ENCODE data around the gene B4GALT1. TPM values are rescaled to one million over a fixed set of nuclear protein-coding genes. Genes with fewer than 3 reads are reported as not detected.
A peak's percentile ranks its signal among the peaks of the same experiment; 100 is the strongest.
"Not testable (repeated sequence)": the region's sequence is repeated elsewhere in the genome, so short reads cannot be mapped to it uniquely, and the experiment has no call there.

B4GALT1 gene
- total and polyA plus RNA-seq, 10 donors: 18.1 to 111 (median 82.7) TPM

GRCh38 chr9:33101104-33101951 lies 65.8 kb downstream of the B4GALT1 start:
- TF ChIP-seq POLR2AphosphoS5 (IDR thresholded peaks at IDR 0.05) (peak in 1 of 3 donors; percentile 4), CTCF (IDR thresholded peaks at IDR 0.05 in 8 of 11, conservative IDR thresholded peaks at IDR 0.05 in 3 of 11) (no peak), POLR2A (IDR thresholded peaks at IDR 0.05) (no peak)
- WGBS, 5 donors: 69 to 87% (median 80%) methylated on average over 10 of the region's 10 CpGs
- Histone ChIP-seq H3K36me3 (no peaks in the 10 kb centered on the region), H3K4me1 (peaks cover 0 to 5% (median 1%) of the 10 kb centered on the region in 6 donors), H3K27ac (peak overlapping the region in 5 of 8 donors; percentile 22 to 58 (median 39)), H3K9me3 (no peaks in the 10 kb centered on the region), H3K27me3 (replicated peaks in 1 of 7) (no peaks in the 10 kb centered on the region), H3K4me3 (no peak overlapping the region)
- intact Hi-C loops (cut with DNase I; ENCODE audit: low total_unique reads): no loop called here
- no peak for DNase-seq

GRCh38 chr9:33099754-33100153 lies 67.4 kb downstream of the B4GALT1 start:
- no peaks in the 10 kb centered on the region for H3K36me3 ChIP-seq
- H3K9me3 ChIP-seq: no peaks in the 10 kb centered on the region
- no peak for DNase-seq
- H3K27me3 ChIP-seq (replicated peaks in 1 of 7): no peaks in the 10 kb centered on the region
- no peaks in the 10 kb centered on the region for H3K4me1 ChIP-seq
- TF ChIP-seq POLR2AphosphoS5 (IDR thresholded peaks at IDR 0.05) (no peak), CTCF (IDR thresholded peaks at IDR 0.05 in 8 of 11, conservative IDR thresholded peaks at IDR 0.05 in 3 of 11) (no peak), POLR2A (IDR thresholded peaks at IDR 0.05) (no peak)
- H3K4me3 ChIP-seq: no peak overlapping the region
- WGBS, 5 donors: 83 to 90% (median 84%) methylated on average over 1 to 2 of the region's 2 CpGs
- intact Hi-C loops (cut with DNase I; ENCODE audit: low total_unique reads): no loop called here
- peak overlapping the region in 1 of 8 donors; percentile 9 for H3K27ac ChIP-seq

- WGBS, 5 donors: 85 to 94% (median 90%) methylated on average over 3 of the region's 3 CpGs
- intact Hi-C loops (cut with DNase I; ENCODE audit: low total_unique reads): no loop called here
- no peaks in the 10 kb centered on the region for H3K36me3 ChIP-seq
- H3K9me3 ChIP-seq: no peaks in the 10 kb centered on the region
- H3K4me3 ChIP-seq: no peak overlapping the region
- H3K4me1 ChIP-seq: no peaks in the 10 kb centered on the region
- no peaks in the 10 kb centered on the region for H3K27me3 ChIP-seq (replicated peaks in 1 of 7)
- H3K27ac ChIP-seq: no peak overlapping the region
- DNase-seq: no peak
- TF ChIP-seq CTCF (IDR thresholded peaks at IDR 0.05 in 8 of 11, conservative IDR thresholded peaks at IDR 0.05 in 3 of 11): no peak
These were observed 69.9 kb downstream of the B4GALT1 start for GRCh38 chr9:33097192-33097591.

- intact Hi-C loops (cut with DNase I; ENCODE audit: low total_unique reads): no loop called here
- Histone ChIP-seq H3K4me3 (no peak overlapping the region), H3K36me3 (no peaks in the 10 kb centered on the region), H3K27ac (no peak overlapping the region), H3K9me3 (no peaks in the 10 kb centered on the region), H3K4me1 (no peaks in the 10 kb centered on the region), H3K27me3 (replicated peaks in 1 of 7) (no peaks in the 10 kb centered on the region)
- TF ChIP-seq POLR2AphosphoS5 (IDR thresholded peaks at IDR 0.05) (no peak), POLR2A (IDR thresholded peaks at IDR 0.05) (no peak), CTCF (IDR thresholded peaks at IDR 0.05 in 8 of 11, conservative IDR thresholded peaks at IDR 0.05 in 3 of 11) (no peak)
- WGBS, 5 donors: 61 to 65% (median 63%) methylated on average over 5 of the region's 5 CpGs
- DNase-seq: no peak
These were observed 74.5 kb downstream of the B4GALT1 start for GRCh38 chr9:33092634-33093033.

- H3K4me3 ChIP-seq; H3K36me3 ChIP-seq; DNase-seq; H3K9me3 ChIP-seq; H3K27ac ChIP-seq; H3K27me3 ChIP-seq (replicated peaks in 1 of 7); intact Hi-C loops (cut with DNase I; ENCODE audit: low total_unique reads): not testable (repeated sequence)
- 80 to 96% (median 88%) methylated on average over 8 to 9 of the region's 9 CpGs for WGBS, 5 donors
- H3K4me1 ChIP-seq: peaks cover 11 to 30% (median 25%) of the 10 kb centered on the region in 6 donors
These were observed 81.5 kb downstream of the B4GALT1 start for GRCh38 chr9:33085672-33086071.

Data from spleen (tissue), 11 donors.